WTC11 (cell line): Measurements from ENCODE around the gene DISC1. TPM values are rescaled to one million over a fixed set of nuclear protein-coding genes. Genes with fewer than 3 reads are reported as not detected.

Experiments
- ATAC-seq: fragments of 200-7000 bp; cut with Tn5 transposase; 2 replicates; pipeline ENCODE4 v1.10.0; 2021; ENCODE audit warnings: mild to moderate bottlenecking, moderate library complexity
- CTCF ChIA-PET: fragments of 300-600 bp; sonication (Branson Sonifier 250); formaldehyde crosslinking; loops from one replicate; lab custom pipeline; 2021; ENCODE audit warnings: antibody characterized with exemption; lab: Charles Lee
- POLR2A ChIA-PET: fragments of 350-600 bp; sonication (Branson Sonifier 250); formaldehyde crosslinking; loops from one replicate; lab custom pipeline; 2021; ENCODE audit warnings: antibody characterized with exemption; lab: Charles Lee
- DNase-seq: peaks from one replicate; pipeline ENCODE4 v3.0.0; 2021; ENCODE audit warnings: low spot score
- H3K27ac Mint-ChIP-seq: 2 replicates; pipeline ENCODE4 v1.8.0; 2021; ENCODE audit warnings: mixed read lengths
- H3K27me3 Mint-ChIP-seq: 2 replicates; pipeline ENCODE4 v1.8.0; 2021; ENCODE audit warnings: low read depth, mild to moderate bottlenecking, moderate library complexity, mixed read lengths
- H3K36me3 Mint-ChIP-seq: 2 replicates; pipeline ENCODE4 v1.8.0; 2021; ENCODE audit warnings: mixed read lengths
- H3K4me1 Mint-ChIP-seq: 2 replicates; pipeline ENCODE4 v1.8.0; 2022; ENCODE audit warnings: mixed read lengths
- H3K4me3 Mint-ChIP-seq: 2 replicates; pipeline ENCODE4 v1.8.0; 2021; ENCODE audit warnings: mild to moderate bottlenecking, moderate library complexity, mixed read lengths
- H3K9me3 Mint-ChIP-seq: 2 replicates; pipeline ENCODE4 v1.8.0; 2021; ENCODE audit warnings: mixed read lengths
- ATF1 ChIP-seq: sonication (generic); formaldehyde crosslinking; IDR thresholded peaks from 2 replicates; pipeline ENCODE4 v1.8.1; 2023; ENCODE audit warnings: mild to moderate bottlenecking, moderate library complexity, missing genetic modification reagents
- CBFB ChIP-seq: sonication (generic); formaldehyde crosslinking; IDR thresholded peaks from 2 replicates; pipeline ENCODE4 v1.8.1; 2022; ENCODE audit warnings: mild to moderate bottlenecking, low read depth, missing genetic modification reagents
- CREM ChIP-seq: sonication (generic); formaldehyde crosslinking; IDR thresholded peaks from 2 replicates; pipeline ENCODE4 v1.8.1; 2022; ENCODE audit warnings: mild to moderate bottlenecking, missing genetic modification reagents, moderate library complexity
- GABPB1 ChIP-seq: sonication (generic); formaldehyde crosslinking; IDR thresholded peaks from 2 replicates; pipeline ENCODE4 v1.8.1; 2023; ENCODE audit warnings: mild to moderate bottlenecking, missing genetic modification reagents
- HMGA2 ChIP-seq: fragments of 250-450 bp; sonication (Bioruptor Pico); IDR thresholded peaks from 2 replicates; pipeline ENCODE4 v1.4.0; 2021; ENCODE audit warnings: mild to moderate bottlenecking, moderate library complexity
- JUN ChIP-seq: sonication (generic); formaldehyde crosslinking; IDR thresholded peaks from 2 replicates; pipeline ENCODE4 v1.8.0; 2023; ENCODE audit warnings: mild to moderate bottlenecking, missing genetic modification reagents
- NFYB ChIP-seq: sonication (generic); formaldehyde crosslinking; conservative IDR thresholded peaks from 2 replicates; pipeline ENCODE4 v1.8.0; 2022; ENCODE audit warnings: low read depth, missing genetic modification reagents
- NR1H2 ChIP-seq: sonication (generic); formaldehyde crosslinking; IDR thresholded peaks from 2 replicates; pipeline ENCODE4 v1.9.0; 2021; ENCODE audit warnings: mild to moderate bottlenecking, moderate library complexity, missing genetic modification reagents
- NR3C1 ChIP-seq: sonication (generic); formaldehyde crosslinking; conservative IDR thresholded peaks from 2 replicates; pipeline ENCODE4 v1.8.1; 2023; ENCODE audit warnings: low read depth, mild to moderate bottlenecking, missing genetic modification reagents
- PRRX2 ChIP-seq: fragments of 250-450 bp; sonication (Bioruptor Pico); IDR thresholded peaks from 2 replicates; pipeline ENCODE4 v1.8.0; 2021; ENCODE audit warnings: mild to moderate bottlenecking
- RORB ChIP-seq: fragments of 250-450 bp; sonication (Bioruptor Pico); IDR thresholded peaks from 2 replicates; pipeline ENCODE4 v1.9.0; 2021; ENCODE audit warnings: mild to moderate bottlenecking
- SMAD4 ChIP-seq: sonication (generic); formaldehyde crosslinking; IDR thresholded peaks from 2 replicates; pipeline ENCODE4 v1.8.0; 2022; ENCODE audit warnings: mild to moderate bottlenecking, missing genetic modification reagents
- SOX15 ChIP-seq: fragments of 250-450 bp; sonication (Bioruptor Pico); IDR thresholded peaks from 2 replicates; pipeline ENCODE4 v1.9.0; 2021; ENCODE audit warnings: mild to moderate bottlenecking
- TEAD1 ChIP-seq: sonication (generic); formaldehyde crosslinking; IDR thresholded peaks from 2 replicates; pipeline ENCODE4 v1.8.0; 2022; ENCODE audit warnings: mild to moderate bottlenecking, missing genetic modification reagents
- USF1 ChIP-seq: sonication (generic); formaldehyde crosslinking; IDR thresholded peaks from 2 replicates; pipeline ENCODE4 v1.8.0; 2022; ENCODE audit warnings: mild to moderate bottlenecking, missing genetic modification reagents
- ZBTB21 ChIP-seq: sonication (generic); formaldehyde crosslinking; IDR thresholded peaks from 2 replicates; pipeline ENCODE4 v1.8.1; 2023; ENCODE audit warnings: mild to moderate bottlenecking, missing genetic modification reagents, borderline replicate concordance
- ZNF138 ChIP-seq: sonication (generic); formaldehyde crosslinking; conservative IDR thresholded peaks from 2 replicates; pipeline ENCODE4 v1.8.1; 2022; ENCODE audit warnings: mild to moderate bottlenecking, moderate library complexity, missing genetic modification reagents
- ZNF219 ChIP-seq: sonication (generic); formaldehyde crosslinking; IDR thresholded peaks from 2 replicates; pipeline ENCODE4 v1.8.0; 2023; ENCODE audit warnings: missing genetic modification reagents, mild to moderate bottlenecking, borderline replicate concordance
- ZNF423 ChIP-seq: fragments of 250-450 bp; sonication (Bioruptor Pico); IDR thresholded peaks from 2 replicates; pipeline ENCODE4 v2.1.2; 2022; ENCODE audit warnings: mild to moderate bottlenecking, moderate library complexity
- ZNF425 ChIP-seq: fragments of 250-450 bp; sonication (Bioruptor Pico); conservative IDR thresholded peaks from 2 replicates; pipeline ENCODE4 v1.9.0; 2021; ENCODE audit warnings: mild to moderate bottlenecking
- ZNF671 ChIP-seq: fragments of 250-450 bp; sonication (Bioruptor Pico); IDR thresholded peaks from 2 replicates; pipeline ENCODE4 v1.8.0; 2021; ENCODE audit warnings: mild to moderate bottlenecking
- total RNA-seq: library from RNA; stranded (reverse); gene quantifications from 3 replicates; pipeline ENCODE4 v1.2.3, GENCODE V29; 2021
- TF ChIP-seq, protein P1 (sequence below): sonication (generic); formaldehyde crosslinking; IDR thresholded peaks from 2 replicates; pipeline ENCODE4 v1.8.1; 2023; ENCODE audit warnings: mild to moderate bottlenecking, moderate library complexity, missing genetic modification reagents
- TF ChIP-seq, protein P2 (sequence below): sonication (generic); formaldehyde crosslinking; IDR thresholded peaks from 2 replicates; pipeline ENCODE4 v1.8.1; 2022; ENCODE audit warnings: low read depth, missing genetic modification reagents, borderline replicate concordance
- TF ChIP-seq, protein P3 (sequence below): sonication (generic); formaldehyde crosslinking; conservative IDR thresholded peaks from 2 replicates; pipeline ENCODE4 v1.8.1; 2023; ENCODE audit warnings: mild to moderate bottlenecking, low read depth, missing genetic modification reagents, moderate library complexity
- TF ChIP-seq, protein P4 (sequence below): sonication (generic); formaldehyde crosslinking; IDR thresholded peaks from 2 replicates; pipeline ENCODE4 v1.8.0; 2022; ENCODE audit warnings: mild to moderate bottlenecking, missing genetic modification reagents

Gene DISC1
- total RNA-seq, 1 experiment from 2014 or later: 5.5 TPM

- CTCF ChIA-PET: interaction anchor here (1.3 kb wide), 1 partner anchor 44 kb away, joined by 3 read pairs; no protein-coding TSS in a partner anchor
- Mint-ChIP-seq H3K27ac (no peak overlapping the region), H3K36me3 (peaks cover 6% of the 10 kb centered on the region), H3K9me3 (peaks cover 14% of the 10 kb centered on the region), H3K4me1 (no peaks in the 10 kb centered on the region), H3K27me3 (no peaks in the 10 kb centered on the region; the same call in 1 of the 2 replicates), H3K4me3 (no peak overlapping the region)
- no peak for TF ChIP-seq NR3C1 (CRISPR knock-in tag)
- no peak for TF ChIP-seq ZNF425 (CRISPR knock-in tag)
- TF ChIP-seq NFYB: no peak
- no peak for TF ChIP-seq SOX15 (CRISPR knock-in tag)
- no peak for TF ChIP-seq NR1H2 (CRISPR knock-in tag)
- TF ChIP-seq ZNF423: no peak
- no peak for TF ChIP-seq ZNF671 (CRISPR knock-in tag)
- TF ChIP-seq PRRX2 (CRISPR knock-in tag): no peak
- TF ChIP-seq, protein P1, sequence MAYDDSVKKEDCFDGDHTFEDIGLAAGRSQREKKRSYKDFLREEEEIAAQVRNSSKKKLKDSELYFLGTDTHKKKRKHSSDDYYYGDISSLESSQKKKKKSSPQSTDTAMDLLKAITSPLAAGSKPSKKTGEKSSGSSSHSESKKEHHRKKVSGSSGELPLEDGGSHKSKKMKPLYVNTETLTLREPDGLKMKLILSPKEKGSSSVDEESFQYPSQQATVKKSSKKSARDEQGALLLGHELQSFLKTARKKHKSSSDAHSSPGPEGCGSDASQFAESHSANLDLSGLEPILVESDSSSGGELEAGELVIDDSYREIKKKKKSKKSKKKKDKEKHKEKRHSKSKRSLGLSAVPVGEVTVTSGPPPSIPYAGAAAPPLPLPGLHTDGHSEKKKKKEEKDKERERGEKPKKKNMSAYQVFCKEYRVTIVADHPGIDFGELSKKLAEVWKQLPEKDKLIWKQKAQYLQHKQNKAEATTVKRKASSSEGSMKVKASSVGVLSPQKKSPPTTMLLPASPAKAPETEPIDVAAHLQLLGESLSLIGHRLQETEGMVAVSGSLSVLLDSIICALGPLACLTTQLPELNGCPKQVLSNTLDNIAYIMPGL (CRISPR knock-in tag): no peak
- no peak for TF ChIP-seq CREM (CRISPR knock-in tag)
- TF ChIP-seq, protein P2, sequence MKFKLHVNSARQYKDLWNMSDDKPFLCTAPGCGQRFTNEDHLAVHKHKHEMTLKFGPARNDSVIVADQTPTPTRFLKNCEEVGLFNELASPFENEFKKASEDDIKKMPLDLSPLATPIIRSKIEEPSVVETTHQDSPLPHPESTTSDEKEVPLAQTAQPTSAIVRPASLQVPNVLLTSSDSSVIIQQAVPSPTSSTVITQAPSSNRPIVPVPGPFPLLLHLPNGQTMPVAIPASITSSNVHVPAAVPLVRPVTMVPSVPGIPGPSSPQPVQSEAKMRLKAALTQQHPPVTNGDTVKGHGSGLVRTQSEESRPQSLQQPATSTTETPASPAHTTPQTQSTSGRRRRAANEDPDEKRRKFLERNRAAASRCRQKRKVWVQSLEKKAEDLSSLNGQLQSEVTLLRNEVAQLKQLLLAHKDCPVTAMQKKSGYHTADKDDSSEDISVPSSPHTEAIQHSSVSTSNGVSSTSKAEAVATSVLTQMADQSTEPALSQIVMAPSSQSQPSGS (CRISPR knock-in tag): no peak
- TF ChIP-seq CBFB (CRISPR knock-in tag): no peak
- no peak for ATAC-seq
- POLR2A ChIA-PET: no interaction called here
- DNase-seq: no peak
Measured at GRCh38 chr1:231801042-231801585, 174.5 kb downstream of the DISC1 start.

DNA sequence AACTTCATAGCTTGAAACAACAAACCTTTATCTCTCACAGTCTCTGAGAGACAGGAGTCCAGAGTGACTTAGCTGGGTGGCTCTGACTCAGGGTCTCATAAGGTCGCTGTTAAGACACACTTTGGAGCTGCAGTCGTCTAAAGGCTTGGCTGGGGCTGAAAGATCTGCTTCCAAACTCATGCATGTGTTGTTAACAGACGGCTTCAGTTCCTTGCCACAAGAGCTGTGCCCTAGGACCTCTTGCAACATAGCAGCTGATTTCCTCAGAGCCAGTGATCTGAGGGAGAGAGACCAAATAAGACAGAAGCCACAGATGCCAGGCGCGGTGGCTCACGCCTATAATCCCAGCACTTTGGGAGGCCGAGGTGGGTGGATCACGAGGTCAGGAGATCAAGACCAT lies 176.8 kb downstream of the DISC1 start:
- ATAC-seq (no peak), DNase-seq (no peak)
- TF ChIP-seq JUN (CRISPR knock-in tag) (no peak), TEAD1 (CRISPR knock-in tag) (no peak), SMAD4 (CRISPR knock-in tag) (no peak), ZBTB21 (CRISPR knock-in tag) (no peak), HMGA2 (CRISPR knock-in tag) (no peak), GABPB1 (CRISPR knock-in tag) (no peak), ZNF425 (CRISPR knock-in tag) (no peak), USF1 (CRISPR knock-in tag) (no peak), ZNF219 (no peak), ATF1 (no peak), RORB (CRISPR knock-in tag) (no peak), ZNF423 (no peak), ZNF138 (no peak)
- TF ChIP-seq, protein P3, sequence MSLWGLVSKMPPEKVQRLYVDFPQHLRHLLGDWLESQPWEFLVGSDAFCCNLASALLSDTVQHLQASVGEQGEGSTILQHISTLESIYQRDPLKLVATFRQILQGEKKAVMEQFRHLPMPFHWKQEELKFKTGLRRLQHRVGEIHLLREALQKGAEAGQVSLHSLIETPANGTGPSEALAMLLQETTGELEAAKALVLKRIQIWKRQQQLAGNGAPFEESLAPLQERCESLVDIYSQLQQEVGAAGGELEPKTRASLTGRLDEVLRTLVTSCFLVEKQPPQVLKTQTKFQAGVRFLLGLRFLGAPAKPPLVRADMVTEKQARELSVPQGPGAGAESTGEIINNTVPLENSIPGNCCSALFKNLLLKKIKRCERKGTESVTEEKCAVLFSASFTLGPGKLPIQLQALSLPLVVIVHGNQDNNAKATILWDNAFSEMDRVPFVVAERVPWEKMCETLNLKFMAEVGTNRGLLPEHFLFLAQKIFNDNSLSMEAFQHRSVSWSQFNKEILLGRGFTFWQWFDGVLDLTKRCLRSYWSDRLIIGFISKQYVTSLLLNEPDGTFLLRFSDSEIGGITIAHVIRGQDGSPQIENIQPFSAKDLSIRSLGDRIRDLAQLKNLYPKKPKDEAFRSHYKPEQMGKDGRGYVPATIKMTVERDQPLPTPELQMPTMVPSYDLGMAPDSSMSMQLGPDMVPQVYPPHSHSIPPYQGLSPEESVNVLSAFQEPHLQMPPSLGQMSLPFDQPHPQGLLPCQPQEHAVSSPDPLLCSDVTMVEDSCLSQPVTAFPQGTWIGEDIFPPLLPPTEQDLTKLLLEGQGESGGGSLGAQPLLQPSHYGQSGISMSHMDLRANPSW: no peak
- TF ChIP-seq, protein P4, sequence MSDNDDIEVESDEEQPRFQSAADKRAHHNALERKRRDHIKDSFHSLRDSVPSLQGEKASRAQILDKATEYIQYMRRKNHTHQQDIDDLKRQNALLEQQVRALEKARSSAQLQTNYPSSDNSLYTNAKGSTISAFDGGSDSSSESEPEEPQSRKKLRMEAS (CRISPR knock-in tag): no peak
- H3K4me1 Mint-ChIP-seq: no peaks in the 10 kb centered on the region
- peaks cover 14% of the 10 kb centered on the region for H3K9me3 Mint-ChIP-seq
- ChIA-PET POLR2A (no interaction called here), CTCF (interaction anchor here (1.1 kb wide), 1 partner anchor 47 kb away, joined by 5 read pairs; no protein-coding TSS in a partner anchor)
- no peaks in the 10 kb centered on the region; the same call in 1 of the 2 replicates for H3K27me3 Mint-ChIP-seq
- H3K36me3 Mint-ChIP-seq: peaks cover 6% of the 10 kb centered on the region
- H3K27ac Mint-ChIP-seq: no peak overlapping the region
- H3K4me3 Mint-ChIP-seq: no peak overlapping the region
